HG03039 (cell line): ENCODE measurements around the gene TMEM232.

Source experiments
- ATAC-seq: cut with Tn5 transposase; IDR thresholded peaks from one replicate; pipeline ENCODE4 v1.9.1; 2021; ENCODE audit warnings: mild to moderate bottlenecking, moderate library complexity; ENCODE audit not compliant: unreplicated experiment

TMEM232 gene

DNA sequence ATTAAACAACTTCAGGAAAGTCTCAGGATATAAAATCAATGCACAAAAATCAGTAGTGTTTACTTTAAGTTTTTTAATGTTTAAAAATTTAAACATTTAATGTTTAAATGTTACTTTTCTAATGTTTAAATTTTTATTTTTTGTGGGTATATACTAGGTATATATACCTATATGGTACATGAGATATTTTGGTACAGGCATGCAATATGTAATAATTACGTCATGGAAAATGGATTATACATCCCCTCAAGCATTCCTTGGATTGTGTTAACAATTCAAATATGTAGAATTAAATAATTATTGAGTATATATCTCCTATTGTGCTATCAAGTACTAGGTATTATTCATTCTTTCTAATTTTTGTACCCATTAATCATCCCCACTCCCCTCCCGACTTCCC, 291.3 kb downstream of the TMEM232 start:
- ATAC-seq = no peak

DNA sequence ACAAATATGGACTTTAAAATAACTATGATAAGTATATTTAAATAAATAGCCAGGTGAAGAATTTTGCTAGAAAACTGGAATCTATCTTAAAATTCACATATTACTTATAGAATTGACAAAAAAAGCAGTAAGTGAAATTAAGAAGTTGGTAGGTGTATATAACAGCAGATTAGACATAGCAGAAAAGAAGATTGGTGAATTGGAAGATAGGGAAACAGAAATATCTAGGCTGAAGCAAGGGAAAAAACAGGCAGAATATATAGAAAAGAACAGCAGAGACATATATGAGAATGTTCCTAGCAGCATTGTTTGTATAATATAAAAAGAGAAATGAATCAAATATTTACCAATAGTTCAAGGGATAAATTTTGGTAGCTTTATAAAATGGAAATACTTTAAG, 294.9 kb downstream of the TMEM232 start:
- no peak for ATAC-seq

DNA sequence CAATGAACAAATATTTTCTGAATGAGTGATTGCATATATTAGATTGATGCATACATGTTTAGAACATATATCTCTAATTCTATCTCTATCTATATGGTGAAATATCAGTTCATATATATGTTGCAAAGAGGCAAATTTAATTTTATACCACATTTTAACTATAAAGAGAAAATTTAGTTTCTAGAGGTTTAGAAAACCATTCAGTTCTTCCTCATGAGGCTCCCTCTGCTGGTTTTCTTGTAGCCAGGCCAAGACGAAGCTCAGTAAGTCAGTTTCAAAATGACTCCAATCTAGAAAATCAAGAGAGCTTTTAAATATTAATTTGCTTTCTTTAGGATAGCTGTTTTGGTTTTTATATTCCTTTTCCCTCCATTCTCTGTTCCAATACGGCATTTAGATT, 312.1 kb downstream of the TMEM232 start:
- no peak for ATAC-seq

DNA sequence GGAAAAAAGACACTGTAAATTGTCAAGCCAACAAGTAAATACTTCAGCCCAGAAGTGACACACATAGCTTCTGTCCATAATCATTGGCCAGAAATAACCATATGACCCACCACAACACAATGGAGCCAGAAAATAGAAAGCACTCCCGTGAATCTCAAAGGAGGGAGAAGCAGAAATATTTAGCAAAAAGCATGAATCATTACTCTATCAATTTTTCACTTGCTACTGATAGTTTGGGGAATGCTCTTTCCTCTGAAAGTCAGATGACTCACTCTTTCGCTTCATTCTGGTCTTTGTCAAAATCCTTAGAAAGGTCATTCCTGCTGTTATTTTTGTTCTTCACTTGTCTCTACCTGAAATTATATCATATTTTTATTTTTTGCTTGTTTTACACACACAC, 312.6 kb downstream of the TMEM232 start:
- no peak for ATAC-seq

DNA sequence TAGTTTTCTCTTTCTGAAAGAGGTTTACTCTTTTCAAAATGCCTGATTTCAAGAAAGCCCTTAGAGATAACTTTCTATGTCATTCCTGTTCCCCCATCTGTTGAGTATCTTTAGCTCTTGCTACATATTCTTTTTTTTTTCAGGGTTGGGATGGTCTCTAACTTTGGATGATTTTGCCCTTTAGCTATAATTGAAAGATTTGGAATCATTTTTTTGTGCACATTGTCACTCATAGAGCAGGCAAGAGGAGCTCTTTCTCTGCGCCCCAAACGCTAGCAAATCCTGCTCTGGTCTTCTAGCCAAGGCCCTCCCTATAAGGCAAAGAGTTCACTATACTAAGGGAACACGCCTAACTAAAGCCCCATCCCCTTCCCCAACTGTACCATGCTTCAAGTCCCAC, 316.9 kb downstream of the TMEM232 start:
- no peak for ATAC-seq

DNA sequence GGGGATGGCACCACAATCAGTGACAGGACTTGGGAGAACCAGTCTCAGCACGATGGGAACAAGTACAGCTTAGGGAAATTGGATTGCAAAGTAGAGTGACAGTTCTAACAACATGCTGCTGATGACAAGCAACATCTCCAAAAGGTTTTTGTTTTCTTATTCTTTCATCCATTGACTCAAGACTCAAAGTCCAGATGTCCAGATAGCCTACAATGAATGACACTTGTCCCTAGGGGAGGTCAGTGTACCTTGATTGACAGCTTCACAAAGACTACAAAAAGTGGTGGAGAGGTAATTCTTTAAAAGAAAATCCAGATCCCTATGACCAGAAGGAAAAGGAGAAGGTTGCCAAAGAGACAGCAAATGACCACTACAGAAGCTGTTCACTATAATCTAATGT, 323.9 kb downstream of the TMEM232 start:
- ATAC-seq = no peak

DNA sequence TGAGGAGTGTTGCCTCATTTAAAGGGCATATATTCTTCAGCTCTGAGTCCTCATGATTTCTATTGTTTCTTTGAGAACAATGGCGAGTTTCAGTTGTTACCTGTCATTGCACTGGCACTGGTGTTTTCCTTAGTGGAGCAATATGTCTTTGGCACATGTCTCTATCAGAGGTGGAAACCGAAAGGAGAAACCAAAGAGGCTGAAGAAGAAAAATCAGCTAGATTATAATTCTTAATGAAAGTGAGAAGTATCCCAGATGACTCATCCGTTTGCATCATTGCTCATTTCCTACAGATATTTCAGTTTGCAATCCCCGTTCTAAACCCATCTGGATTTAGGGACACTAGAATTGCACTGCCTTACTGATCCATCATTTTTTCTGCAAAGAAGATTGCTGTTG, 324.6 kb downstream of the TMEM232 start:
- ATAC-seq = no peak

DNA sequence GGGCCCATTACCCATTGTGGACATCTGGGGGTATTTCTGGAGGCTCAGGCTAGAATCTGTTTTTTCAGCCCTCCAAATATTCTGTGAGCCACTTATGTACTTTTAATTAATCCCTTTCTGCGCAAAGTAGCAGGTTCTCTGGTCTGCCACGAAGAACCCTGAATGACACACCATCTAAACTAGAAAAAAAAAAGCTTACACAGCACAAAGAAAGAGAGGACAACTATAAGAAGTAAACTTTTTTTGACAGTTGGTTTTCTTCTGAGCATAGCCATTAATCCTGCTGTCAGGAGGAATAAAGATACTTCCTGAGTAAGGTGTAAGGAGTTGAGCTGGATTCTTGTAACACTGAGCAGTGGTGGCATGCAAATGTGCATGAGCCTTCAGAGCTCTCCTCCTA, 327.5 kb downstream of the TMEM232 start:
- no peak for ATAC-seq

DNA sequence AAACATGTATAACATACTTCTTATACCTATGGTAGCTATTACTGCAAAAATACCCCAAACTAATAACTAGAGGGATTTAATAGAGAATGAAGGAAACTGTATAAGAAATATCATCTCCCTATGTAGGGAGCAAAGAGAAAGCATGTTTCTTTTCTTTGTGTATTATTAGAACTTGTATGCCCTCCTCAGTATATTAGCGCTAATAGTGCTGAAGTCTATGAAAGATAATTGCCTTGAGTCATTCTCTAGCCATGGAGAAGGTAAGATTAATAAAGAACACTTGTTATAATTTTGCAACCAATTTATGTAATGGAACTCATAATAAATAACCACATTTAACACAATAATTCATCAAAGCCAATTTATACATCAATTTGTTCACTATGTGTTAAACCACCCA, 329.2 kb downstream of the TMEM232 start:
- no peak for ATAC-seq

DNA sequence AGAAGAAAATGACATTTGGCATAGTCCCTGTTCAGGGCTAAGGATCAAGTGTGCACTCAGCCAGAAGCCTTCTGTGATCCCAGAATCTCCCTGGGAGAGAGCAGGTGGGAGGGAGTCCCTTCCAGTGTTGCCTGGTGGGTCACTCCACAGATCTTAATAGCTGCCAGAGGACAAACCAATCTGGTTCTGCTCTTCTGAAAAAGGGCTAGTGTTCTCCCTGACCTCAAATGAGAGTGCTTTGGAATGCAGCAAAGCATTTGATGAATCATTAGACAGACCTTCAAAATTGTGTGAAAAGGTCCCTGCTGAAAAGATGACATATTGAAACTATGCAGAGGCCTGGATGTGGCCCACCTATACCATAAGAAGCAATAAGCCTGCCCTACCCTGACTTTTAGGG, 339.7 kb downstream of the TMEM232 start:
- ATAC-seq = no peak

DNA sequence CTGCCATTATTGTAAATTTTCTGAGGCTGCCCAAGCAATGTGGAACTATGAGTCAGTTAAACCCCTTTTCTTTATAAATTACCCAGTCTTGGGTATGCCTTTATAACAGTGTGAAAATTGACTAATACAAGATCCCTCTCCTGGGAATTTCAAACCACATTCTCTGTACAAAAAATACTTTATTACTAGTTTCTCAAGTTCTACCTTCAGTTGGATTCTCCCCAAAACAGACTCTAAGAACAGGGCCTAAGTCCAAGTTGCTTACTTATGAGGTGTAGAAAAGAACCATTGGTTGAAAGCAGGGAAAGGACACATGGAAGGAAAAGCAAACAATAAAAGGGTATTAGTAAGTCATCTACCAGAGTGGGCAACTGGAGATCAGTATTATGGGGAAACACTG, 343.2 kb downstream of the TMEM232 start:
- no peak for ATAC-seq

DNA sequence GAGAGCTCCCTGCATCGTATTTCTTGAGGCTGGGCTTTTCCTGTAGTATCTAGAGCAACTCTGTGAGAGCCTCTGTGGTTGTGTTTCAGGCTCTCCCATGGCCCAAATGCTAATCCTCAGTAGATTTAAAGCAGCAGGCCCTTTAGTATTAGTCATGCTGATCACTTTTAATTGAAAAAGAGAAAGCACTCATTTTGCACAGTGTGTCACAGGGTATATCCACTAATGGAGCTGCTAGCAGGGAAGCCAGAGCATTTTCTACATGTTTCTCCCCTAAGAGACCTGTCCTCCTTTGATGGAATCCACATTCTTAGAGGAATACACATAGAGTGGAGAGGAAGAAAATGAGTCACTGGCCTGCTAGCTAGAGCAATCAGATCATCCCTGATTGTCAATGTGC, 348.5 kb downstream of the TMEM232 start:
- ATAC-seq = no peak

DNA sequence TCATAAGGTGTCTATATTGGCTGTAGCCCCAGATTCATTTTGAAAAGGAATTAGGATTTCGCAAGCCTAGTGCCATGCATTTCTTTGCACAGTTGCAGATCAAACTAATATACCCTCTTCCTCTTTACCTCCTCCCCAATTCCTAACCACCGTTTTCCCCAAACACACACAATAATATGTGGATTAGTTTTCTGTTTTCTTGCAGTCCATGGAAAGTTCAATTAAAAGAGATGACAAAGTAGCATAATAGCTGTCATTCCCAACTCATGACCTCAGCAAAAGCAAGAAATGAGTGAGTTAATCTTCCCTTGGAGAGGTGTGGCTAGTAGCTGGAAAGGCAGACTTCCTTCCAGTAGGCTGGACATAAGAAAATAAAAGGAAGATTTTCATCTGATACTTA, 349.1 kb downstream of the TMEM232 start:
- no peak for ATAC-seq

DNA sequence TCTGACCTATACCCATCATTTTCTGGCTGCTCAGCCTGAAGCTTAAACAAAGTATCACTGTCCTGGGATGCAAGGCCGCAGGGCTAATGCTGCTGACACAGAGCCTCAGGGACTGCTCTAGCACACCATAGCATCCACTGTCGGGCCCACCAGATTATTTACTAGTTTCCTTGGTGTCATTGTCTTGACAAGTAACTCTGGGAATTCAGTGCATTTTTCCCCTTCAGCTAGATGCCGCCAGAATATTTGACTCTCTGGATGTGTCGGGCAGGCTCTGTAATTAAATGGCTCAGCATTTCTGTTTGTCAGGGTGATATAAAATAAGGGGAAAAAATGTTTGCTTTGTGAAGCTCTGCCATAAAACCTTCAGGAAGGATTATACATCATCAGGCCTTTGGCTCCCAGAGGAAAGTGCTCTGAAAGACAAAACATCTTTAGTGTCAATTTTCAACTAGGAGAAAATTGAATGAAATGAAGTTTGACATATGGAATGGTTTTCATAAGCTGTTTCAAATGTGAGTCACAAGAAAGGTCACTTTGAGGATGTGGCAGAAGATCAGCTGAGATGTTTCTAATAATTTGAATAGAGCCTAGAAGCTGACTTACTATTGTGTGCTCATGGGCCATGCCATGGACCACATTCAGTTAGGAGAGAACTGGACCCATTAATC, 350.1 kb downstream of the TMEM232 start:
- ATAC-seq = no peak

DNA sequence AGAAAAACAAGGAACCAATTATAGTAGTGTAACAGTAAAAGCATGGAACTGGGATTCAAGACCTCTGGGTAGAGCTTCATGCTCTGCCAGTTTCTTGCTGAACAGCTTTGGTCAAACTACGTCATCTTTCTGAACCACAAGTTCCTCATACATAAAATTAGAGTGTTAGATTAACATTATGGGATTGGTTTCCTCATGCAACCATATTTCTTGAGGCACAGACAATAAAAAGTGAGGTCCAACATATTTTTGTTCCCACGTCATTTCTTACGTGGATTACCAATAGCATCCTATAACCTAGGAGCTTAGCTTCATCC, 354.8 kb downstream of the TMEM232 start:
- no peak for ATAC-seq

DNA sequence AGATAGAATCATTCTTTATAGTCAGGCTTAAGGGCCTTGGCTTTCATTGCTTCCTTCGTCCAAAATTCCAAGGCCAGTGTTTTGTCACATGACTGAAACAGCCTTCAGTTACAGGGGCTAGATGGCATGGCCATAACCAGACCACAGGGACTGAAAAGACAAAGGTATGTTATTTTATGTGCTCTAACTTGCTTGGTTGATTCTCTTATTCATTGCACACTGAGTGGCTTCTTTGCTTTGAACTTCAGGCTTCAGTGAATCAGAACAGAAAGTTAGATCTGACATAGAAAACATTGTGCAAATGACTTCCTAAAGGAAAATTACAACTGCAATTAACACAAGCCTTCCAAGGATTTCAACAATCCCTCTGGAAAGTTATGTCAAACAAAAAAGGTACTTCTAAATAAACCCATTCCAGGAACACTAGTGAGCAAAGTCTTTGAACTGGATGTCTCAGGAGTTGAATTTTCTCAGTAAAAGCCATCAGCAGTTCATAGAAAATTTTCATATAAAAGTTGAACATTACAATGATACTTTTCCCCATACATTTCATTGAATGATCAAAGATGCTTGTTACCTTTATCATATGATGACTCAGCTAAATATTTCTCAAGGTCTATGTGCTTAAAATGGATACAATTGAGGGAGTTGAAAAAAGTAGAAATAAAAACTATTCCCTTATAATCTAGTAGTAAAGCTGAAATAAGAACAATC, 355.3 kb downstream of the TMEM232 start:
- ATAC-seq = no peak
